Colonic mucosa (tissue), 4 donors: ENCODE results near the gene OPCML. TPM values are rescaled to one million over a fixed set of nuclear protein-coding genes. Genes with fewer than 3 reads are reported as not detected.

ENCODE experiments used
- DNase-seq: peaks from one replicate; pipeline ENCODE4 v3.0.0-alpha.2; 2020
- H3K27ac ChIP-seq: fragments of 200-600 bp; one replicate; pipeline ENCODE4 v1.8.0; 2021
- H3K27me3 ChIP-seq: fragments of 200-600 bp; one replicate; pipeline ENCODE4 v1.8.0; 2021
- H3K36me3 ChIP-seq: fragments of 200-600 bp; one replicate; pipeline ENCODE4 v1.8.0; 2021
- H3K4me1 ChIP-seq: fragments of 200-600 bp; one replicate; pipeline ENCODE4 v1.8.0; 2021; ENCODE audit warnings: mild to moderate bottlenecking
- H3K4me3 ChIP-seq: fragments of 200-600 bp; one replicate; pipeline ENCODE4 v1.8.0; 2021
- H3K9ac ChIP-seq, 2 donors: one replicate each; pipeline ENCODE4 v1.7.0; 2013; ENCODE audit warnings: control low read depth in 2 of 2, low read depth in 2 of 2, low read length in 2 of 2
- H3K9me3 ChIP-seq: fragments of 200-600 bp; one replicate; pipeline ENCODE4 v1.8.0; 2021
- CTCF ChIP-seq: fragments of 200-600 bp; IDR thresholded peaks from one replicate; pipeline ENCODE4 v1.8.0; 2022; ENCODE audit warnings: antibody characterized with exemption, mild to moderate bottlenecking
- intact Hi-C: fragments of 100-400 bp; cut with DNase I; formaldehyde crosslinking; loops from one replicate; pipeline ENCODE4 v1.14.1; 2022
- total RNA-seq, 2 donors: library from RNA; stranded (reverse); fragmentation: NEBNext Ultra II Directional in 1 of 2; extraction: Animal tissue kit (Norgen Biotek cat#: 25700) in 1 of 2; gene quantifications; one replicate each; pipeline ENCODE4 v1.2.1, GENCODE V29; 2021
- donor health status: healthy.
- donor health status: DM: no; HTN: no; CAD: no.
- donor health status: DM: no; HTN: no; CAD: no.

The OPCML gene
- total RNA-seq, 2 donors from 2014 or later, result 0.08 TPM; not detected in 1

- no peak for DNase-seq
- H3K27ac ChIP-seq, result no peak overlapping the region
- no peak overlapping the region for H3K9ac ChIP-seq
- no peak overlapping the region for H3K4me3 ChIP-seq
- intact Hi-C loops, result no loop called here
- H3K27me3 ChIP-seq, result no peaks in the 10 kb centered on the region
- H3K36me3 ChIP-seq, result no peaks in the 10 kb centered on the region
- no peaks in the 10 kb centered on the region for H3K9me3 ChIP-seq
- no peak for TF ChIP-seq CTCF
- H3K4me1 ChIP-seq, result no peaks in the 10 kb centered on the region
Measured at GRCh38 chr11:133064961-133065360, 467.3 kb downstream of the OPCML start.

DNA sequence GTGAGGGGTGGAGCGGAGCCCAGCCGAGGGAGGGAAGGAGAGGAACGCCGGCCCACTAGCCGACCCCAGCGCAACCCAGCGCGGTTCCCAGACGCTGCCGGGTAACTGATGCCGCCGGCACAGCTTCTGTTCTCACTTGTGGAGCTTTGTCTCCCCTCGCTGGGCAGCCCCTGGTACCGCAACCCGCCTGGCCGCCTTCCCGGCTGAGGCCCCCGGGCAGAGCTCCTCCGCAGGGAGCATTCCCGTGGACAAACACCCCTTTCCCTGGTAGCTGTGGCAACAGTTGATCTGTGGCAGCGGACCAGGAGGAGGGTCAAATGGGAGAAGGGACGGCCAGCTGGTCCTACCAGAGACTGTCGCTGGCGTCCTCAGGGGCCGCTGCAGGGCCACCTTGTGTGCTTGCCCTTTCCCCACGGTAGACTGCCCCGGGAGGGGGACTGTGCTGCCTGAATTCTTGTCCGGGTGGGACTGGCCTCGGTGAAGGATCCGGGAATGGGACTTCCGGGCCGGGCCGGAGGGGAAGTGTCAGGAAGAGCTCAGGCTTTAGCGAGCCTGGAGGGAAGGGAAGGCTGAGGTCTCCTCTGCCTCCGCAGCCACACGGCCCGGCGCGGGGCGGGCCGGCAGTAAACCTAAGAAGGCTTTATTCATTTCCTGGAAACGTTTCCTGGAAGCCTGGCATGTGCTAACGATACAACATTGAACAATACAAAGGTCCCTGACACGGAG is 468.0 kb downstream of the OPCML start:
- H3K4me3 ChIP-seq, result peak overlapping the region; percentile 29
- H3K27me3 ChIP-seq, result no peaks in the 10 kb centered on the region
- no peaks in the 10 kb centered on the region for H3K9me3 ChIP-seq
- H3K4me1 ChIP-seq, result no peaks in the 10 kb centered on the region
- H3K27ac ChIP-seq, result no peak overlapping the region
- H3K36me3 ChIP-seq, result no peaks in the 10 kb centered on the region
- intact Hi-C loops, result no loop called here
- H3K9ac ChIP-seq, result peak overlapping the region in 1 of 2 donors; percentile 33
- peak; percentile 19 for TF ChIP-seq CTCF
- no peak for DNase-seq

GRCh38 chr11:133058501-133058900 is 473.8 kb downstream of the OPCML start:
- no peak for DNase-seq
- no peak overlapping the region for H3K9ac ChIP-seq
- H3K27me3 ChIP-seq, result no peaks in the 10 kb centered on the region
- H3K4me3 ChIP-seq, result no peak overlapping the region
- H3K4me1 ChIP-seq, result no peaks in the 10 kb centered on the region
- no peaks in the 10 kb centered on the region for H3K9me3 ChIP-seq
- H3K36me3 ChIP-seq, result no peaks in the 10 kb centered on the region
- TF ChIP-seq CTCF, result no peak
- H3K27ac ChIP-seq, result no peak overlapping the region
- intact Hi-C loops, result no loop called here

- TF ChIP-seq CTCF, result no peak
- DNase-seq, result no peak
- no peaks in the 10 kb centered on the region for H3K36me3 ChIP-seq
- H3K4me3 ChIP-seq, result no peak overlapping the region
- no peaks in the 10 kb centered on the region for H3K4me1 ChIP-seq
- no peak overlapping the region for H3K27ac ChIP-seq
- intact Hi-C loops, result no loop called here
- no peak overlapping the region for H3K9ac ChIP-seq
- no peaks in the 10 kb centered on the region for H3K27me3 ChIP-seq
- no peaks in the 10 kb centered on the region for H3K9me3 ChIP-seq
Measured at GRCh38 chr11:133053124-133053776, 479.1 kb downstream of the OPCML start.

DNA sequence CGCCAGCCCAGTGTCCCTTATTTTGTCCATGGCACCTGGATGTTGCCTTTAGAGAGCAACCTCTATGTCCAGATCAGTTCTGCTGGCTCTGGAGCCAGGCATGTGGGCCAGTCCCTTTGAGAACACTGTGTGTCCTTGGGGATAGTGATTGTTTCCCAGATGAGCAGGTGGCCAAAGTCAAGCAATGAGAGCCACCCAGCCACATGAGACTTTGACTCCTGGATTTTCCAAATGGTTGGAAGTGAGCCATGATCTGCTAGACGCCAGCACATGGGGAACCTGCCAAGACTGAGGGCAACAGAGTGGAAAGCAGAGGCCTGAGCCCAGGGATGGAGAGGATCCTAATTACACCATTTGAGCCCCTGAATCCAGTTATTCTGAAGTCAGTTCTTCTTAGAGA is 479.8 kb downstream of the OPCML start:
- TF ChIP-seq CTCF, result no peak
- Histone ChIP-seq H3K9ac (no peak overlapping the region), H3K4me1 (no peaks in the 10 kb centered on the region), H3K36me3 (no peaks in the 10 kb centered on the region), H3K27ac (no peak overlapping the region), H3K9me3 (no peaks in the 10 kb centered on the region), H3K27me3 (no peaks in the 10 kb centered on the region), H3K4me3 (no peak overlapping the region)
- no peak for DNase-seq
- intact Hi-C loops, result no loop called here
